NB4 (cell line): Measurements from ENCODE around the gene UTF1.

ENCODE experiments used
- DNase-seq: peaks from one replicate; pipeline ENCODE4 v3.0.0; 2010; ENCODE audit warnings: low read depth
- H3K4me3 ChIP-seq: one replicate; pipeline ENCODE4 v1.5.1; 2011; ENCODE audit warnings: mild to moderate bottlenecking, low read depth, low read length, moderate library complexity
- CTCF ChIP-seq: IDR thresholded peaks from one replicate; pipeline ENCODE4 v1.5.1; 2012; ENCODE audit warnings: low read depth, low read length
- MAX ChIP-seq: IDR thresholded peaks from 2 replicates; pipeline ENCODE4 v1.6.1; 2011; ENCODE audit warnings: low read depth, low read length
- MYC ChIP-seq: IDR thresholded peaks from 2 replicates; pipeline ENCODE4 v1.6.1; 2011; ENCODE audit warnings: low read depth, low read length
- POLR2A ChIP-seq: IDR thresholded peaks from 2 replicates; pipeline ENCODE4 v1.6.1; 2011; ENCODE audit warnings: mild to moderate bottlenecking; ENCODE audit not compliant: insufficient read length; ENCODE audit errors: extremely low read depth

UTF1 gene

GRCh38 chr10:133278577-133279265 is 48.7 kb downstream of the UTF1 start:
- peak; percentile 98 for DNase-seq
- TF ChIP-seq MAX (peak; percentile 76), MYC (peak; percentile 79), CTCF (no peak), POLR2A (peak; percentile 47)

GRCh38 chr10:133279326-133280226 is 49.6 kb downstream of the UTF1 start:
- peak; percentile 90 for DNase-seq
- H3K4me3 ChIP-seq: peak overlapping the region; percentile 37
- TF ChIP-seq MAX (peak; percentile 16; the same call in 1 of the 2 replicates), MYC (no peak)

More at GRCh38 chr10:133278577-133279265, 48.7 kb downstream of the UTF1 start:
- peak overlapping the region; percentile 37 for H3K4me3 ChIP-seq

GRCh38 chr10:133280391-133281059 is 50.5 kb downstream of the UTF1 start:
- DNase-seq: no peak
- TF ChIP-seq CTCF: no peak
- TF ChIP-seq POLR2A: no peak
- TF ChIP-seq MAX: no peak
- TF ChIP-seq MYC: no peak
- no peak overlapping the region for H3K4me3 ChIP-seq

GRCh38 chr10:133281084-133281483 is 51.1 kb downstream of the UTF1 start:
- no peak overlapping the region for H3K4me3 ChIP-seq
- no peak for DNase-seq
- TF ChIP-seq POLR2A (no peak), MYC (no peak), MAX (no peak), CTCF (no peak)
